Activated naive CD4-positive, alpha-beta T cell treated with anti-CD3 and anti-CD28 coated beads, Interleukin-2, amount 50 U/mL, for 16 hours (primary cell): Measurements from ENCODE around the gene HSF2BP.
"Not testable (repeated sequence)": the region's sequence is repeated elsewhere in the genome, so short reads cannot be mapped to it uniquely, and the experiment has no call there.

Experiments used
- DNase-seq: peaks from one replicate; pipeline ENCODE4 v3.0.0-alpha.2; 2020

Gene HSF2BP

DNA sequence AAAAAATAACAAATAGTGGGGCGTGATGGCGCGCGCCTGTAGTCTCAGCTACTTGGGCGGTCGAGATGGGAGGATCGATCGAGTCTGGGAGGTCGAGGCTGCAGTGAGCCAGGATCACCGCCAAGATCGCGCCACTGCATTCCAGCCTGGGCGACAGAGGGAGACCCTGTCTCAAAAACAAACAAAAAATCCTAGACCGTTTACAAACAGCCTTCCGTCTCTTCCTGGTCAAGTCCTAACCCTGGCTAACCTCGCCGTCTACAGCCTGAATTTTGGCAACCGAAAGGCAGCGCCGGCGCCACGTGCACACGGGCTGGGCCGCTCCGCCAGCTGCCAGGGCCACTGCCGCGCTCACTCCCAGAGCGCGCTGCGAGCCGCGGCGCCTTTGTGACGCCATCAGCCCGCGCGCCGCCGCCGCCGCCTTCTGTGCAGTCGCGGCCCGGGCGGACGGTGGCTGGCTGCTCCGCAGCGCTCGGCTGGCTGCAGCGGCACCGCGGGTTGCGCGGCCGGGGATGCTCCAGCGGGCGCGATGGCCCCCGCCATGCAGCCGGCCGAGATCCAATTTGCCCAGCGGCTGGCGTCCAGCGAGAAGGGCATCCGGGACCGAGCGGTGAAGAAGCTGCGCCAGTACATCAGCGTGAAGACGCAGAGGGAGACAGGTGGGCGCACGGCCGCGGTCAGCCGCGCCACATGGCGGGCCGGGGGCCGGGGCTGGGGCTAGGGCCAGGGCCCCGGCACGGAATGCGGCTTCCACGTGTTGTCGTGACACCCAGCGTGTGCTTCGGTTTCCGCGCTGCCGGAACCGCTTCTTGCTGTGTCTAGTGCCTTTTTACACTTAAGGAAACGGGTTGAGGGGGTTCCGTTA is at the start of gene HSF2BP, which contains the start of gene RRP1B:
TSS of gene HSF2BP (minus strand) at position 353 of the 865 bp plus-strand sequence. CDS start 1,392 bp downstream, outside the sequence.
TSS of gene RRP1B (plus strand) at position 425 of the 865 bp plus-strand sequence. CDS start at position 530, 105 bp downstream.
- peak; percentile 83 for DNase-seq

DNA sequence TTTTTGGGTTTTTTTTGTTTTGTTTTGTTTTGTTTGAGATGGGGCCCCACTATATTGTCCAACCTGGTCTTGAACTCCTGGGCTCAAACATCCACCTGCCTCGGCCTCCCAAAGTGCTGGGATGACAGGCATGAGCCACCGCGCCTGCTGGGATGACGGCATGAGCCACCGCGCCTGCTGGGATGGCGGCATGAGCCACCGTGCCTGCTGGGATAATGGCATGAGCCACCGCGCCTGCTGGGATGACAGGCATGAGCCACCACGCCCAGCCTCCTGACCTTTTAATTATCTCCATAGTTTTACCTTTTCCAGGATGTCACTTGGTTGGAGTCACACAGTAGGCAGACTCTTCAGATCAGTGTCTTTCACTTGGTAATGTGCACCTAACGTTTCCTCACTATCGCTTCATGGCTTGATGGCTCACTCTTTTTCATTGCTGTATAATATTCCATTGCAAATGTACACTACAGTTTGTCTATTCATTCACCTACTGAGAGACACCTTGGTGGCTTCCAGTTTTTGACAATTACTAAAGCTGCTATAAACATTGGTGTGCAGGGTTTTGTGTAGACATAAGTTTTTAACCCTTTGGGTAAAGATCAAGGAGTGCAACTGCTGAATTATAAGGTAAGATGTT is 49.6 kb upstream of the HSF2BP start:
- DNase-seq: no peak

DNA sequence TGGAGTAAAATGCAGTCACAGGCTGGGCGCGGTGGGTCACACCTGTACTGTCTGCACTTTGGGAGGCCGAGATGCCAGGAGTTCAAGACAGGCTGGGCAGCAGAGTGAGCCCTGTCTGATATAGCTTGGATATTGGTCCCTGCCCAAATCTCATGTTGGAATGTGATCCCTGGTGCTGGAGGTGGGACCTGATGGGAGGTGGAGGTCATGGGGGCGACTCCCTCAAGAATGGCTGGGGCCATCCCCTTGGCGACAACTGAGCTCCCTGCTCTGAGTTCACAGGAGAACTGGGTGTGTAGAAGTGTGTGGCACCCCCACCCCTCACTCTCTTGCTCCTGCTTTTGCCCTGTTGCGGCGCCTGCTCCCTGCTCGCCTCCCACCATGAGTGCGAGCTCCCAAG is 48.2 kb upstream of the HSF2BP start:
- DNase-seq: no peak

DNA sequence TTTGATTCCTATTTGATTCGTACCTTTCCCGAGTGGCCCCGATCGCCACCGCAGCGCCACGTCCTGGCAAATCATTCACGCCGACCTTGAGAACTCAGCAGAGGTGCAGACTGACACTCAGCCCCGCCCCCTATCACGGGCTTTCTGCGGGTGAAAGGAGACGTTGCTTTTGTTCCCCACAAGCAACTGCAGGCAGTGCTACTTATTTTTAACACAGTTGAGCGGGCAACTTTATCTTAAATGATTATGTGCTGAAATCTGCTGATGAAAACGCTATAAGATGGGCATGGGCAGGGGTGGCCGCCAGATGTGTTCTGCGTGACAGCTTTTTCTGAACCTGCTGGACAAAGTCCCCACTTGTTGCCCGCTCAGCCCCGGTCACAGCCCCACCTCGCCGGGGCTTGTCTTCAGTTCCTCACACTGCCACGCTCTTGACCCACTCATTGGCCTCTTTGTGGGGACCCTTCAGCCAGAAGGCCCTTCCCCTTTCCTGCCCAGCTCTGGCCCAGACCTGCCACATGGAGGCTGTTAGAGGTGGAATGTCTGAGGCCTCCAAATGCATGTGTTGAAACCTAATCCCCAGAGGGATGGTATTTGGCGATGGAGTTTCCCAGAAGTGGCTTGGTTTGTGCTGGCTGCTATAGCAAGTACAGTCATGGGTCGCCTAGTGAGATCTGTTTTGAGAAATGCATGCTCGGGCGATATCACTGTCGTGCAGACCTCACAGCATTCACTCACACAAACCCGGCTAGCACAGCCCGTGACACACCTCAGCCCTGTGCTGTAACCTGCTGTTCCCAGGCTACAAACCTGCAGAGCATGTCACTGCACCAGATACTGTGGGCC is 44.0 kb upstream of the HSF2BP start:
- DNase-seq: peak; percentile 37

DNA sequence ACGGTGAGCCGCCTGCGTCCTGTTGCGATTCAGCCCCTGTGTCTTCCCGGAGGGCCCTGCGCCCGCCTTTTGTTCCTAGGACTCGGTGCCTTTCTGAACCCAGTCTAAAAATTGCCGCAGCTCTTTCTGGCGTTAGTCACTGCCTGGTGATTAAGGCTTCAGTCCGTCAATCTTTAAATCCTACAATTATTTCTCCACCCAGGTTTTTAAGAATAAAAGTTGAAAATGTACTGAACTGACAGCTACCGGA is 43.4 kb upstream of the HSF2BP start:
- no peak for DNase-seq

DNA sequence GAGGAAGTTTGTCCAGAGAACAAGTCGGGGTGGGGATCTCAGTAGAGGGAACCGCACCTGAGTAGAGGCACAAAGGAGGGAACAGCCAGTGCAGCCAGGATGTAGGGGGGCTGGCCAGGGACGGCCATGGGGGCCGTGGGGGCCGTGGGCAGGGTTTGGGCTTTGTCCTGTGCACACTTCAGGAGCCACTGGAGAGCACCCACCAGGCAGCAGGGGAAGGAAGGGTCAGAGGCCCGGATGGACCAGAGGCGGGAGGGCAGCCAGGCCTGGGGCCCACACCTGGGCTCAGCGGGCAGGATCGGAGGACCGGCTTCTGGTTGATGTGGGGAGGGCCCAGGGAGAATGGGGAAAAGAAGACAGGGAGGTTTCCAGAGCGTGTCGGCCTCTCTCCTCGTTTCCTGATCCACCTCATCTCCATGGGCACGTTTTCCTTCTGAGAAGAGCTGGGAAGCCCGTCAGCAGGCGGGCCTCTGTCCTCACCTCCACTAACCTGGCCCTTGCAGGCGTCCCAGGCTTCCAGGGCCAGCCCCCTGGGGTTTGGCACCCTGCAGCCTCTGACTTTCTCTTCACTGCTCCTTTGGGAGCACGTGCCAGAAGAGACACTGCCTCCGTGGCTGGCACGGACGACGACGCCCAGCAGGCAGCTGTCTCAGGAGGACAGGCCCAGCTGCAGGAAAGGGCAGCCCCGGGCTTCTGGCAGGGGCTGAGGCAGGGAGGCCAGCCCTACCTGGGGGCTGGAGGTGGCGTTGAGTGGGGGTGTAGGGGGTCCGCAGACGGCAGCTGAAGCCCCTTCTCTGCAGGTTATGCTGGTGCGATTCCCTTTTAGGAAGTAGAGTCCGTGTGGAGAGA is 42.9 kb upstream of the HSF2BP start:
- DNase-seq: no peak

DNA sequence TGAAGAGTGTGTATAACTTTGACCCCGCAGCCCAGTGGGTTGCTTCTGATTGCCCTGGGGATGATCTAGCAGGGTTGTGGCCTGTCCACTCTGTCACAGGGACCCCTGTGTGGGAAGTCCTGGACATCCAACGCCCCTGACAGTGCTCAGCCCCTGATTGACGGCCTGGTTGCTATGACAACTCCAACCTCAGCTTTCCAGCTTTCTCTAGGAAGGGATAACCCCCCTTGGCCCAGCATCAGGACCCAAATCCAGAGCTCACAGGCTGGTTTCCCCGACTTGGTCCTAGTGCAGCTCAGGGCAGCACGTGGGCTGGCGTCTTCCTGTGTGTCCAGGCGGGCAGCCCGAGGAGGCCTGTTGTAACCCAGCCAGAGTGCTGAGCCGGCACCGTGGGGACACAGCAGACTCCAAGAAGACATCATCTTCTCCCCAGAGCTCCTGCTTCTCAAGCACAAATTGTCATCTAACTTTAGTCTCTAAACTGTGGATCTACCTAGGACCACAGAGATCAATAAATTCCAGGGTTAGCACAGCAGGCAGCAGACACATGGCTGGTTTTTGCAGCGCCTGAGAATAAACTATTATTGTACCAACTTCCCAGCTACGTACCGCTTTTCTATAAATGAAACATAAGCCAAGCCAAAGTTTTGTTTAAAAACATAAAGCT is 40.8 kb upstream of the HSF2BP start:
- no peak for DNase-seq

DNA sequence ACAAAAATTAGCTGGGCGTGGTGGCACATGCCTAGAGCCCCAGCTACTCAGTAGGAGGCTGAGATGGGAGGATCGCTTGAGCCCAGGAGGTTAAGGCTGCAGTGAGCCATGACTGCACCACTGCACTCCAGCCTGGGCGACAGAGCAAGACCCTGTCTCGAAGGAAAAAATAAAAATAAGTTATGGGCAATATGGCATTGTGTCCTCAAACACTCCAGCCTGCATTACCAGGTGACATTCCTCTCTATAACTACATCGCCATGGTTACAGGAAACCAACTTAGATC is 40.1 kb upstream of the HSF2BP start:
- DNase-seq: not testable (repeated sequence)

DNA sequence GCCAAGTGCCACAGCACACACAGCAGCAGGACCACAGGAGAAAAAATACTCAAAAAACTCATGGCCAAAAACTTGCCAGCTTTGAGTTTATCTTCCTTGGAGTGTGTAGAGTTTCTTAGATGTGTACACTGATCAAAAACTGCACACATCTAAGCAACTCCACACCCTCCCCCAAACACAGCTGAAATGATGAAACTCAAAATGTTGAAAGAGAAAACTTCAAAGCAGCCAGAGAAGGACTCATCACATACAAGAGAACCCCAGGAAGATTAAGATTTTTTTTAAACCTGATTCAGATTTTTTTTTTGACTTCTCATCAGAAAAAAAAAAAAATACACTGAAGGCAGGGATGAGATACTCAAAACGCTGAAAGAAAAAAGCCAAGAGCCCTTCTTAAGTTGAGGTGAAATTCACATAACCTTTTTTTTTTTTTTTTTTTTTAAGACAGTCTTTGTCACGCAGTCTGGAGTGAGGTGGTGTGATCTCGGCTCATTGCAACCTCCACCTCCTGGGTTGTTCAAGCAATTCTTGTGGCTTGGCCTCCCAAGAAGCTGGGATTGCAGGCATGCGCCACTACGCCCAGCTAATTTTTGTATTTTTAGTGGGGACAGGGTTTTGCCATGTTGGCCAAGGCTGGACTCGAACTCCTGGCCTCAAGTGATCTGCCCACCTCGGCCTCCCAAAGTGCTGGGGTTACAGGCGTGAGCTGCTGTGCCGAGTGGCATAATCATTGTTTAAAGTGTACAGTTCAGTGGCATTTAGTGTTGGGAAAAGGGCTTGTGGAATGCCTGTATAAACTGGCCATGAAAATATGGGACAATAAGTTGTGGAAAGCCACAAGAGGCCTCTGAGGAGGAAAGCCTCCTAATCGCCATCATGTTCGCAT is 38.7 kb upstream of the HSF2BP start:
- DNase-seq: no peak

DNA sequence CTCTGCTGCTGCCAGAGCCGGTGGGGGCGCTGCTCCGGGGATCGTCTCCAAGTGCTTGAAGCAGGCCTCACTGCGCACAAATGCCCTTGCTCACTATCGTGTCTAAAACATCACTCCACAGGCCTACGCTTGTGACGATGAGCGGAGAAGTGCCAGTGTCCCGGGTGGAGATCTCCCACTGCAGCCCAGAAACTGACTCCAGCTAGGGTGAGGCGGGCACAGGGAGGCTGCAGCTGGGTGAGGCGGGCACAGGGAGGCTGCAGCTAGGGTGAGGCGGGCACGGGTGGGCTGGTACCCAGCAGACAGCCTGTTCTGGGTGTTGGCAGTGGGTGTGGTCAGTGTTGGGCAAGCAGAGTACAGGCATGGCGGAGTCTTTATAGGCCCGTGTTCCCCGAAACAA is 36.9 kb upstream of the HSF2BP start:
- no peak for DNase-seq

DNA sequence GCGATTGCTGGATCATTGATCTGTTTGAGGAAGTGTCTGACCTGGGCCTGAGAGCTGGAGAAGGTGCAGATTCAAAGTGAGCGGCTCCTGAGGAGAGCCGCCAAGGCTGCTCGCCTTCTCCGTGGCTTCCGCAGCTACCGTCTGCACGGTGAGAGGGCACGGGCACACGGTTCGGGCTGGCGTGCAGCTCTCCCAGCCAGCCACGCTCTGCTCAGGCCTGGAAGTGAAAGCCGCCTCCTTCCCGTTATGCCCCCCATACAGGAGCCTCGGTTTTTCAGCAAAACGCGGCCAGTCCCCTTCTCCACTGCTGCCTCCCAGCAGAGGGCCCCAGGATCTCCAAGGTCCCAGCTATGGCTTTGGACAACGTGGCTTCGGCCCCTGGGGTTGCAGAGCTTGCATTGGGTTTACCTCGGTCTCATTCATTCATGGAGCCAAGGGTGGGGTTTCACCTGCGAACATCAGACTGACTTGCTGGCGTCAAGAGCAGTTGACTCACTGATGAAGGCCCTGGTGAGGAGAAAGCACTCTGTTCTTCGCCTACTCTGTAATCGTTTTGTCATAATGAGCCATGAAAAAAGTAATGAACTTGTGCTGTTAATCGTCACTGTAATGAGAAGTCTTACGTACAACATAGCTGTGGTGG is 35.3 kb upstream of the HSF2BP start:
- DNase-seq: no peak

DNA sequence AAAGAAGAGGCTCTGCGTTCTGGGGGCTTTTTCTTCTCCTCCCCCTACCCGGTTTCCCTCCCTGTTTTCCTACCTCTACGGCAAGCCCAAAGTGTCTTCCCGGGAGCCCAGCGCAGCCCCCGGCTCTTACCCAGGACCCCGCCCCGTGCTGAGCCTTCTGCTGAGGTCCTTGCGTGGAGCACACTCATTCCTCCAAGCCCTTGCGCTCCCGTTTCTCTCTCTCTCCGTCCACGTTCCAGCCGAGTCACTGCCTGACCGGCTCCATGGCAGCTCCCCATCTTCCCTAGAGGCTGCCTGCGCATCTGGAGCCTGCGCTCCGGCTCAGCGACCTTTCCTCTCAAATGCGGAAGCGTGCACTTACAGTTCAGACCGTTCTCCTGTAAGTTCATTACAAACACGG is 34.7 kb upstream of the HSF2BP start:
- no peak for DNase-seq

DNA sequence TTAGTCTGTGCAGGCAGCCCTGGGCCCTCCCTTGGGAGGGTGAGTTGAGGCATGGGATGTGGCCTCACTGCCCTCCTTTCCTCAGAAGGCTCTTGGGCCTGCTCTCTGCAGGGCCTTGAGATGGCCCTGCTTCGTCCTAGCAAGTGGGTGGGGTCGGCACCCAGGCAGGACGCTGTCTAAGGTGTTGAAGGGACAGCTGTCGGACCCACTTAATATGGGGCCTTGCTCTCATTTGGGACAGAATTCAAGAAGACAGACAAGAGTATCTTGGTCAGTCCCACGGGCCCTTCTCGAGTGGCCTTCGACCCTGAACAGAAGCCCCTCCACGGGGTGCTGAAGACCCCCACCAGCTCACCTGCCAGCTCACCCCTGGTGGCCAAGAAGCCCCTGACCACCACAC is 33.7 kb upstream of the HSF2BP start:
- DNase-seq: no peak

DNA sequence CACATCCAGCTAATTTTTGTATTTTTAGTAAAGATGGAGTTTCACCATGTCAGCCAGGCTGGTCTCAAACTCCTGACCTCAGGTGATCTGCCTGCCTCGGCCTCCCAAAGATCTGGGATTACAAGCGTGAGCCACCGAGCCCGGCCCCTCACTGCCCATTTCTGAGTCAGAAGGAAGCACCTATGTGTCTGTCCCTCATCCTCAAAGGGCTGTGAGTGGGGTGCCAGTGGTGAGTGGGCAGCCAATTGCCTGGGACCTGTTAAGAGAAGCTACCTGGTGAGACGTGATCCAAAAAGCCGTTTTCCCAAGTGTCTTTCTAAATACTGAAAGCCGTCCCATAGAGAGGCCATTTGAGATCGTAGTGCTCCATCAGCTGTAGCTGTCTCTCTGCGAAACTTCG is 32.5 kb upstream of the HSF2BP start:
- DNase-seq: no peak

DNA sequence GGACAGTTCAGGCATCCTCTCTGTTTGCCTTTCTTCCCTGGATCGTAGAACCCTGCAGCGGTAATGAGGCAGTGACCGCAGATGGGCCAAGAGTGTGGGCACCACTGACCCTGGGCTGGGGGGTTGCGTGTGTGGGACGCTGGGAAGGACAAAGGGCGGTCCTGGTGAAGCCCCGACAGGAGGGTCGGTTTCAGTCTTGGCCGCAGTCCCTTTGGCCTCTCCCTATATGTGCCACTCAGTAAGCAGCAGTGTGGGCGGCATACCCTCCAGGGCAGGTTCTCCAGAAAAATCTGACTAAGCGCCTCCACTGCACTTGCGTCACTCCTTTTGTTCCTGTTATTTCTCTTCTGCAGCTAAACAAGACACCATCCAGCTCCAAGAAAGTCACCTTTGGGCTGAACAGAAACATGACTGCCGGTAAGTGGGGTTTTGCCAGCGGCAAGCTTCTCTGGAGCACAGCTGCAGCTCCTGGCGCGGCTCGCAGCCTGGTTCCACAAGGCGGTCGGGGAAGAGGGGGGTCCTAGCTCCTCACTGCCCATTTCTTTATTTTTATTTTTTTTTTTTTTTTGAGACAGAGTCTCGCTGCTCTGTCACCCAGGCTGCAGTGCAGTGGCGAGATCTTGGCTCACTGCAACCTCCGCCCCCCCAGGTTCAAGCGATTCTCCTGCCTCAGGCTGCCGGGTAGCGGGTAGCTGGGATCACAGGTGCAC is 32.0 kb upstream of the HSF2BP start:
- no peak for DNase-seq

DNA sequence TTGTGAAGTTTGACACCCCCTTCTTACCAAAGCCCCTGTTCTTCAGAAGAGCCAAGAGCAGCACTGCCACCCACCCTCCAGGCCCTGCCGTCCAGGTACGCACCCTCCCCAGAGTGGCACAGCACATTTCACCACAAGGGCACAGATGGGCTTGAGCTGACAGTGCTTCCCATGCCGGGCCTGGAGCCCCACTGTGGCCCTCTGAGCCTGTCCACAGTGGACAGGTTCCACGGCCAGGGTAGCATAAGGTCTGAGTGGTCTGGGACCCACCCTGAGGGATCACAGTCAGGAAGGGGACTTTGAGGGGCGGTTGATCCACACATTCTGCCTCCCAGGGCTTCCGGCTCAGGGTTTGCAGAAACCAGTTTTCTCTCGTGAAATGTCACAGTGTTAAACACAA is 31.1 kb upstream of the HSF2BP start:
- no peak for DNase-seq

DNA sequence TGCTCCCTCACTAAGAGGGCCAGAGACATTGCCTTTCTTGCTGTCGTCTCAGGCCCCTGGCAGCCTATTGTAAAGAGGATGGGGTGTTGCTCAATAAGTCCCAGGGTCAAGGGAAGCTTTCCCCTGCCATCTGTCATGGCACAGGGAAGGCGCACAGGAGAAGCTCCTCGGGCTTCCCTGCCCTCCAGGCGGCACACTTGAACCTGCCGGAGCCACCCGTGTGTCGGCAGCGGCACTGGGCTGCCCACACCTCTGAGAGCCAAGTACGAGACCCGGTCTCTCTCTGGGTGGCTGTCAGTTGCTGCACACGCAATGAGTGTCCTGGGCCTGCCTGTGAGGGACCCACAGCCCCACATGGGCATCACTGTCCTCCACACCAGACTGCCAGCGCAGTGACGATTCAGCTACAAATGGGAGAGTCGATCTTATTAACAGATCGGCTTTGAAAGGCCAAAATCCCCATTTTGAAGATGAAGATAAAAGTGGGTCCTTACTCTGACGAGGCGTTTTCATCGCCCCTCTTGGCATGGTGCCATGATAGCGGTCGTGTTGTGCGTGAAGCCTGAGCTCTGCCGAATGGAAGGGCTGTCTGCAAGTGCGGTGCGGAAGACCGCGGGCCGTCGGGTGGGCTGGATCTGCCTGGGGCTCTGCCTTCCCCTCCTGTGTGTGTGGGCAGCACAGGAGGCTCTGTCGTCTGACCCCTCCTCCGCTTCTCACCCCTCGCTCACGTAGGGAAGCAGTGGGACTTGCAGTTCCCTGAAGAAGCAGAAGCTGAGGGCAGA is 30.5 kb upstream of the HSF2BP start:
- no peak for DNase-seq

DNA sequence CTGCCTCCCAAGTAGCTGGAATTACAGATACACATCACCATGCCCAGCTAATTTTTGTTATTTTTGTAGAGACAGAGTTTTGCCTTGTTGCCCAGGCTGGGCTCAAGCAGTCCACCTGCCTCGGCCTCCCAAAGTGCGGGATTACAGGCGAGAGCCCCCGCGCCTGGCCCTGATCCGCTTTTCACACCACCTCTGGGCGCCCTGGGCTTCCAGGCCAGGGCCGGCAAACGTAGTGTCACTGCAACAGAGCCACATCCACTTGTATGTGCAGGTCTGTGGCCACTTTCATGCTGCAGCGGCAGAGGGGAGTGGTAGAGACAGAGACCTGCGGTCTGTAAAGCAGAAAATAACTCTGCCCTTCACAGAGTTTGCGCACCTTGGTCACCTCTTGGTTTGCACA is 29.6 kb upstream of the HSF2BP start:
- no peak for DNase-seq
